Coronary artery (tissue), 2 donors: ENCODE results near the gene EML6.

Experiments used
- DNase-seq: peaks from one replicate; pipeline ENCODE4 v3.0.0-alpha.2; 2017; ENCODE audit warnings: low spot score
- H3K27ac ChIP-seq, 2 donors: fragments of 200-600 bp; sonication (generic); one replicate each; pipeline ENCODE4 v1.5.1; 2016 to 2019
- H3K4me3 ChIP-seq: fragments of 200-600 bp; sonication (generic); 2 replicates; pipeline ENCODE4 v1.5.1; 2016; ENCODE audit warnings: mild to moderate bottlenecking, moderate library complexity
- CTCF ChIP-seq: fragments of 200-600 bp; sonication (generic); IDR thresholded peaks from one replicate; pipeline ENCODE4 v1.5.1; 2019; ENCODE audit warnings: antibody characterized with exemption

Gene EML6

DNA sequence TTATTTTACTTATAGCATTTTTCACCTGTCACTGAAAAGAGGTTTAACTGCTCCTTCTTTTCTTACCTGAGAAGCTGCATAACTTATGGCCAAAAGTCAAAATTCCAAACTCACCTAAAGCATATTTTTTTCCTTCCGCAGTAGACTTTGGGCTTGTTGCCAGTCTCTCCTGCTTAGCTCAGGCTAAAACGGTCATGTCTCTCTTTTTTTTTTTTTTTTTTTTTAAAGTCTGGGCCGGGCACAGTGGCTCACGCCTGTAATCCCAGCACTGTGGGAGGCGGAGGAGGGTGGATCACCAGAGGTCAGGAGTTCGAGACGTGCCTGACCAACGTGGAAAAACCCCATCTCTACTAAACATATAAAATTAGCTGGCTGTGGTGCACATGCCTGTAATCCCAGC, 213.3 kb downstream of the EML6 start:
- H3K4me3 ChIP-seq = no peak overlapping the region
- no peak for DNase-seq
- TF ChIP-seq CTCF = no peak
- no peak overlapping the region for H3K27ac ChIP-seq

GRCh38 chr2:54939446-54940118, 216.1 kb downstream of the EML6 start:
- Histone ChIP-seq H3K4me3 (no peak overlapping the region), H3K27ac (no peak overlapping the region)
- no peak for DNase-seq
- TF ChIP-seq CTCF = no peak

DNA sequence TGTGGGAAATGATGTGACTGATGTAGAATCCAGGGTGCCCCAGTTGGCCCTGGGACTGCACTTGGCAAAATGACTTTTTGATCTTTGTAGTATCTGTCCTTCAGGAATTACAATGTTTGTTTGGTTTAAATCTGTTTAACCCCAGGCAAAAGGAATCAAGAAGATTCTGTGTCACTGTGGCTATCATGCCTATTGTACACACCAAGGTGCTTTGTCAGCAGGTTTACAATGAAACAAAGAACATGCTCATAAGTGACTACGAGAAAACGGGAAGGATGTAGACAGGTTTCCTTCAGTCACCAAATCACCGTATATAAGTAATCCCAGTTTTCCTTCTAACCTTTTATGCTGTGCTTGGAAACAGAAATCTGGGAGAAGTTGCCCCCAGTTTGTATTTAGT, 217.3 kb downstream of the EML6 start:
- no peak overlapping the region for H3K4me3 ChIP-seq
- no peak for TF ChIP-seq CTCF
- no peak for DNase-seq
- no peak overlapping the region for H3K27ac ChIP-seq

DNA sequence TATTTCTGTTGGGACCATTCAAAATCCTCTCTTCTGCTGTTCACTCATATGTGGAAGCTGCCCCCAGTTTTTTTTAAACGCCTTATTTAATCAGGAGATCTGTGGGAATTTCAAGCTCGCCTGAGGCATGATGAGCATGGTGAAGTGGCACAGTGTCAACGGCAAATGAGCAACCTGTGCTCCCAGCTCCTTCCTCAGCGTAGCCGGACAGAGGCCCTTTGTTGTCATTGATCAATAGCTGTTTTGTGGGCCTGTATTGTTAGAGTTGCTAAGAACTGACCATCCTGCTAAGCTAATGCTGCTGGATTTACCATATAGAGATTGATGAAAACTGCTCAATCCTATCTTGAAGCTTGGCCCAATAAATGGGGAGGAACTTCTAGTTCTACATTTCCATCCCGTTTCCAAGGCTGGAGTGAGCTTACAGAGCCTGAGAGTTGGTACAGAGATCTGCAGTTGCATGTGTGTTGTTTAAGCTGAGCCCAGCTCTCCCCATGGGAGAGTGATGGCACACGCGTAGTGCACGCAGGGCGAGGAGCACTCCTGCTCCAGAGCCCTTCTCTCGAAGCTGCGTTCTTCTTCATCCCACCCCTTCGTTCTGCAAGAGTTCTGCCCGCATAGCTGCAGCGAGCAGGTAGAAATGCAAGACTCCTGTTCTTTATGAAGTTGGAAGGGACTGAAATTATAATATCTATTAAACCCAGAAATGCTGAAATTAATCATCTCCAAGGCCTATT, 218.0 kb downstream of the EML6 start:
- H3K4me3 ChIP-seq = no peak overlapping the region
- TF ChIP-seq CTCF = no peak
- H3K27ac ChIP-seq = no peak overlapping the region
- DNase-seq = no peak

DNA sequence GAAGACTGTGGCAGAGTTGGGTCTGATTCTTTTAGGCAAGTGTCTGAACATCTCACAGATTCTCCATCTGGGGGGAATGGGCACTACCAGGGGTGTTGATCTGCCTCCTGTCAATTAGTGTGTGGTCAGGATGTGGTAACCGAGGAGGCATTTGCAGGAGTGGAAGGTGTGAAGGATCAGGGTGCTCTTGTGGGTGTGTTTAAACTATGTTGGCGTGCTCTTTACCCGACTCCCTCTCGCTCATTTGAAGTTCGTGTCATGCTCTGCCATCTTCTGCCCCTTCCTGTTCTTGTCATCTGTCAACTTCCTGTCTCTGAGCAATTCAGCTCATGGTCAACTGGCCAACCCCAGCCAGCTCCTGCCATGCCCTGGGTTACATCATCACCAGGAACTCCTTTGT, 218.9 kb downstream of the EML6 start:
- Histone ChIP-seq H3K27ac (no peak overlapping the region), H3K4me3 (no peak overlapping the region)
- DNase-seq = no peak
- no peak for TF ChIP-seq CTCF

GRCh38 chr2:54944724-54945326, 221.4 kb downstream of the EML6 start:
- H3K27ac ChIP-seq = peak overlapping the region in 1 of 2 donors; percentile 87
- no peak for TF ChIP-seq CTCF
- H3K4me3 ChIP-seq = no peak overlapping the region
- DNase-seq = no peak
